Ascending aorta (tissue), 2 donors: Measurements from ENCODE around the gene CDHR5. TPM values are rescaled to one million over a fixed set of nuclear protein-coding genes. Genes with fewer than 3 reads are reported as not detected.

Experiments
- DNase-seq, 2 donors: peaks; one replicate each; pipeline ENCODE4 v3.0.0-alpha.2; 2019; ENCODE audit warnings: low spot score in 2 of 2
- H3K27ac ChIP-seq, 2 donors: fragments of 200-600 bp; sonication (generic); one replicate each; pipeline ENCODE4 v1.5.1; 2016 to 2017; ENCODE audit warnings: mild to moderate bottlenecking in 1 of 2
- H3K27me3 ChIP-seq: fragments of 200-600 bp; sonication (generic); one replicate; pipeline ENCODE4 v1.5.1; 2017
- H3K36me3 ChIP-seq, 2 donors: fragments of 200-600 bp; sonication (generic); one replicate each; pipeline ENCODE4 v1.5.1; 2016
- H3K4me1 ChIP-seq, 2 donors: fragments of 200-600 bp; sonication (generic); one replicate each; pipeline ENCODE4 v1.5.1; 2016 to 2017; ENCODE audit warnings: mild to moderate bottlenecking in 1 of 2
- H3K4me3 ChIP-seq, 2 donors: fragments of 200-600 bp; sonication (generic); one replicate each; pipeline ENCODE4 v1.5.1; 2016 to 2017; ENCODE audit warnings: mild to moderate bottlenecking in 1 of 2
- H3K9me3 ChIP-seq, 2 donors: fragments of 200-600 bp; sonication (generic); one replicate each; pipeline ENCODE4 v1.5.1; 2016
- CTCF ChIP-seq, 3 experiments: fragments of 200-600 bp in 2 of 3; fragments of 450-650 bp in 1 of 3; sonication (generic) in 2 of 3; IDR thresholded peaks; one replicate each; pipeline ENCODE4 v1.5.1; 2016 to 2019; ENCODE audit warnings: antibody characterized with exemption in 3 of 3, mild to moderate bottlenecking in 1 of 3, moderate library complexity in 1 of 3
- intact Hi-C: fragments of 100-400 bp; cut with DNase I; formaldehyde crosslinking; loops from one replicate; pipeline ENCODE4 v1.15.1; 2023
- total RNA-seq: library from RNA; depleted of rRNA; stranded (reverse); fragments of >200 nt; gene quantifications from one replicate; pipeline ENCODE4 v1.1.0, GENCODE V29; 2016

Gene CDHR5
- 5.0 TPM for total RNA-seq

GRCh38 chr11:624705-625635 lies at the start of gene CDHR5:
Gene CDHR5, minus strand, starts transcription at chr11:624955. Its CDS starts 53 bp downstream, at chr11:624902.
- Histone ChIP-seq H3K4me3 (no peak within 1 kb of the TSS), H3K36me3 (peaks cover 0 to 1% of the 10 kb centered on the region in 2 donors), H3K27ac (no peak within 1 kb of the TSS), H3K27me3 (no peaks in the 10 kb centered on the region), H3K4me1 (peaks cover 0 to 8% of the 10 kb centered on the region in 2 donors), H3K9me3 (no peaks in the 10 kb centered on the region)
- DNase-seq: no peak
- no peak for TF ChIP-seq CTCF (IDR thresholded peaks at IDR 0.05)
- intact Hi-C loops: loop anchor here (5.0 kb wide), 1 partner anchor 68 kb away; no protein-coding TSS in a partner anchor

GRCh38 chr11:674406-674805 lies 49.7 kb upstream of the CDHR5 start:
- intact Hi-C loops: no loop called here
- no peak for DNase-seq
- Histone ChIP-seq H3K9me3 (no peaks in the 10 kb centered on the region), H3K4me1 (no peaks in the 10 kb centered on the region), H3K36me3 (peaks cover 33 to 54% of the 10 kb centered on the region in 2 donors), H3K27ac (no peak overlapping the region), H3K4me3 (no peak overlapping the region), H3K27me3 (no peaks in the 10 kb centered on the region)
- TF ChIP-seq CTCF (IDR thresholded peaks at IDR 0.05): no peak

- DNase-seq: no peak
- Histone ChIP-seq H3K27me3 (no peaks in the 10 kb centered on the region), H3K4me1 (no peaks in the 10 kb centered on the region), H3K4me3 (no peak overlapping the region), H3K9me3 (no peaks in the 10 kb centered on the region), H3K27ac (no peak overlapping the region), H3K36me3 (peaks cover 29 to 50% of the 10 kb centered on the region in 2 donors)
- TF ChIP-seq CTCF (IDR thresholded peaks at IDR 0.05): no peak
- intact Hi-C loops: no loop called here
These were observed 49.1 kb upstream of the CDHR5 start for GRCh38 chr11:673866-674265.

- intact Hi-C loops: no loop called here
- peaks cover 13 to 26% of the 10 kb centered on the region in 2 donors for H3K36me3 ChIP-seq
- H3K9me3 ChIP-seq: no peaks in the 10 kb centered on the region
- no peak for DNase-seq
- no peak overlapping the region for H3K4me3 ChIP-seq
- no peaks in the 10 kb centered on the region for H3K4me1 ChIP-seq
- no peak for TF ChIP-seq CTCF (IDR thresholded peaks at IDR 0.05)
- no peak overlapping the region for H3K27ac ChIP-seq
- H3K27me3 ChIP-seq: no peaks in the 10 kb centered on the region
These were observed 41.0 kb upstream of the CDHR5 start for GRCh38 chr11:665704-666281.

GRCh38 chr11:665062-665703 lies 40.4 kb upstream of the CDHR5 start:
- Histone ChIP-seq H3K4me1 (no peaks in the 10 kb centered on the region), H3K27ac (no peak overlapping the region), H3K4me3 (no peak overlapping the region), H3K27me3 (no peaks in the 10 kb centered on the region), H3K36me3 (peaks cover 19 to 32% of the 10 kb centered on the region in 2 donors), H3K9me3 (no peaks in the 10 kb centered on the region)
- TF ChIP-seq CTCF (IDR thresholded peaks at IDR 0.05): no peak
- DNase-seq: no peak
- intact Hi-C loops: no loop called here
